A549 (cell line): ENCODE measurements around the gene PAGE2. TPM values are rescaled to one million over a fixed set of nuclear protein-coding genes. Genes with fewer than 3 reads are reported as not detected.

ENCODE experiments used
- ATAC-seq, 2 experiments: fragments of 200-7000 bp in 1 of 2; fragments of >200 bp in 1 of 2; cut with Nextera tagmentation in 1 of 2; cut with Tn5 transposase in 1 of 2; 3 replicates each; pipeline versions ENCODE4 v1.8.0 to v1.9.1; 2018 to 2020; ENCODE audit warnings: mild to moderate bottlenecking in 1 of 2, moderate library complexity in 1 of 2
- CTCF ChIA-PET: fragments of 300-600 bp; sonication (Branson Sonifier 250); formaldehyde crosslinking; extraction: SDS; loops from one replicate; lab custom pipeline; 2021; ENCODE audit warnings: antibody characterized with exemption, inconsistent platforms; lab: Yijun Ruan, JAX
- POLR2A ChIA-PET: fragments of 350-600 bp; formaldehyde crosslinking; extraction: SDS; loops from one replicate; lab custom pipeline; 2021; ENCODE audit warnings: antibody characterized with exemption, inconsistent platforms; lab: Yijun Ruan, JAX
- DNase-seq, 2 experiments: peaks; one replicate each; pipeline versions ENCODE4 v3.0.0 to v3.0.0-alpha.2; 2011 to 2016; ENCODE audit warnings: low read depth in 1 of 2, low spot score in 1 of 2
- FAIRE-seq: peaks from 2 replicates; lab custom pipeline; 2011; peaks lifted over from hg19 to GRCh38; lab: Jason Lieb, UNC
- H3K27ac ChIP-seq, 2 experiments: fragments of >200 bp; sonication (Bioruptor Twin); formaldehyde crosslinking; 3 replicates each; pipeline ENCODE4 v1.5.1; 2016 to 2017
- H3K4me1 ChIP-seq: fragments of >200 bp; sonication (Bioruptor Twin); formaldehyde crosslinking; 3 replicates; pipeline ENCODE4 v1.6.1; 2016
- H3K4me2 ChIP-seq: fragments of >200 bp; sonication (Bioruptor Twin); formaldehyde crosslinking; 3 replicates; pipeline ENCODE4 v1.6.1; 2016
- H3K4me3 ChIP-seq: fragments of >200 bp; sonication (Bioruptor Twin); formaldehyde crosslinking; 3 replicates; pipeline ENCODE4 v1.5.1; 2016
- H3K9me3 ChIP-seq: fragments of >200 bp; sonication (Bioruptor Twin); formaldehyde crosslinking; 3 replicates; pipeline ENCODE4 v1.6.1; 2016
- BCL3 ChIP-seq: fragments of >200 bp; sonication (Bioruptor Twin); formaldehyde crosslinking; IDR thresholded peaks from 3 replicates; pipeline ENCODE4 v1.6.1; 2016
- CHD4 ChIP-seq: fragments of 200-600 bp; sonication (generic); IDR thresholded peaks from 2 replicates; pipeline ENCODE4 v1.6.1; 2016; ENCODE audit warnings: antibody characterized with exemption, mild to moderate bottlenecking, borderline replicate concordance
- CTCF ChIP-seq: fragments of >200 bp; sonication (Bioruptor Twin); formaldehyde crosslinking; IDR thresholded peaks from 3 replicates; pipeline ENCODE4 v1.5.1; 2016
- EHF ChIP-seq: fragments of 250-450 bp; sonication (Bioruptor Pico); IDR thresholded peaks from 2 replicates; pipeline ENCODE4 v1.5.0; 2020; ENCODE audit warnings: mild to moderate bottlenecking
- ESRRA ChIP-seq: fragments of 150-350 bp; IDR thresholded peaks from 2 replicates; pipeline ENCODE4 v1.6.1; 2014; ENCODE audit warnings: mild to moderate bottlenecking, low read length, borderline replicate concordance
- FOSL2 ChIP-seq, 2 experiments: fragments of 450-650 bp in 1 of 2; fragments of >200 bp in 1 of 2; sonication (Bioruptor Twin) in 1 of 2; formaldehyde crosslinking; IDR thresholded peaks; 2 replicates each; pipeline versions ENCODE4 v1.5.0 to v1.6.1; 2016 to 2020; ENCODE audit warnings: mild to moderate bottlenecking in 1 of 2, moderate library complexity in 1 of 2
- GATA3 ChIP-seq: IDR thresholded peaks from 2 replicates; pipeline ENCODE4 v1.6.1; 2012; ENCODE audit warnings: borderline replicate concordance
- HMGXB4 ChIP-seq: fragments of 250-450 bp; sonication (Bioruptor Pico); IDR thresholded peaks from 2 replicates; pipeline ENCODE4 v1.5.0; 2021; ENCODE audit warnings: mild to moderate bottlenecking, moderate library complexity, borderline replicate concordance
- JUNB ChIP-seq: fragments of >200 bp; sonication (Bioruptor Twin); formaldehyde crosslinking; IDR thresholded peaks from 2 replicates; pipeline ENCODE4 v1.6.1; 2016
- REST ChIP-seq: fragments of 200-600 bp; sonication (generic); IDR thresholded peaks from 2 replicates; pipeline ENCODE4 v1.6.1; 2016; ENCODE audit warnings: antibody characterized with exemption, mild to moderate bottlenecking, moderate library complexity
- RNF2 ChIP-seq: fragments of 200-600 bp; sonication (generic); IDR thresholded peaks from 2 replicates; pipeline ENCODE4 v1.6.1; 2016; ENCODE audit warnings: low read depth, mild to moderate bottlenecking, antibody characterized with exemption, moderate library complexity, borderline replicate concordance
- SREBF2 ChIP-seq: fragments of 450-650 bp; IDR thresholded peaks from 2 replicates; pipeline ENCODE4 v1.6.1; 2014; ENCODE audit warnings: mild to moderate bottlenecking, moderate library complexity
- TP53 ChIP-seq: fragments of 250-450 bp; sonication (Bioruptor Pico); IDR thresholded peaks from 2 replicates; pipeline ENCODE4 v1.5.0; 2021; ENCODE audit warnings: mild to moderate bottlenecking, moderate library complexity
- USF2 ChIP-seq: fragments of 450-650 bp; IDR thresholded peaks from 2 replicates; pipeline ENCODE4 v1.6.1; 2014; ENCODE audit warnings: antibody characterized with exemption
- ZSCAN20 ChIP-seq: fragments of 250-450 bp; sonication (Bioruptor Pico); IDR thresholded peaks from 2 replicates; pipeline ENCODE4 v1.8.0; 2022; ENCODE audit warnings: mild to moderate bottlenecking, moderate library complexity
- WGBS: methylation state at CpG from one replicate; pipeline ENCODE4 v1.1.6; 2017; ENCODE audit errors: missing lambda C conversion rate; 5-methylcytosine and 5-hydroxymethylcytosine counted together
- polyA plus RNA-seq, 4 experiments: library from polyadenylated mRNA; depleted of rRNA in 3 of 4; stranded (reverse); fragments of >200 nt; fragmentation: RNase III in 1 of 4; extraction: RNeasy Plus Mini Kit Qiagen cat#74134 plus additional on column Dnase treatment in 1 of 4; gene quantifications; 2 replicates in 3 of 4; 3 replicates in 1 of 4; pipeline ENCODE4 v1.2.3, GENCODE V29; 2011 to 2017

Gene PAGE2
- polyA plus RNA-seq, 2 of the 4 experiments (the other 2 are of a cell fraction), result not detected

GRCh38 chrX:55129361-55129760, 40.5 kb downstream of the PAGE2 start:
- Histone ChIP-seq H3K9me3 (no peaks in the 10 kb centered on the region), H3K27ac (no peak overlapping the region), H3K4me3 (no peak overlapping the region), H3K4me1 (no peaks in the 10 kb centered on the region), H3K4me2 (no peak overlapping the region)
- peak; percentile 7 for FAIRE-seq
- ATAC-seq, result no peak
- WGBS, result 40% methylated on average over 2 of the region's 2 CpGs
- no peak for TF ChIP-seq FOSL2 (IDR thresholded peaks at IDR 0.05)
- no peak for TF ChIP-seq FOSL2 (CRISPR knock-in tag; IDR thresholded peaks at IDR 0.05)
- TF ChIP-seq CTCF, result no peak
- no peak for TF ChIP-seq REST
- ChIA-PET POLR2A (no interaction called here), CTCF (no interaction called here)
- no peak for DNase-seq

- no peak for FAIRE-seq
Measured at GRCh38 chrX:55130481-55130880, 41.7 kb downstream of the PAGE2 start.

More at GRCh38 chrX:55130481-55130880, 41.7 kb downstream of the PAGE2 start:
- 11% methylated on average over 4 of the region's 4 CpGs for WGBS
- TF ChIP-seq JUNB, result no peak
- no peak for TF ChIP-seq GATA3
- no peak for TF ChIP-seq EHF (CRISPR knock-in tag)
- TF ChIP-seq REST, result no peak
- no peak for TF ChIP-seq USF2
- no peak for TF ChIP-seq CHD4
- no peak for TF ChIP-seq HMGXB4 (CRISPR knock-in tag)
- no peak for TF ChIP-seq ESRRA
- no peak for TF ChIP-seq TP53 (CRISPR knock-in tag)
- no peak for TF ChIP-seq BCL3
- TF ChIP-seq SREBF2, result no peak
- TF ChIP-seq ZSCAN20 (CRISPR knock-in tag), result no peak
- no peak for TF ChIP-seq RNF2
- H3K4me2 ChIP-seq, result no peak overlapping the region
- no peak overlapping the region for H3K4me3 ChIP-seq
- DNase-seq, result no peak
- ChIA-PET CTCF (no interaction called here), POLR2A (no interaction called here)
- no peaks in the 10 kb centered on the region for H3K4me1 ChIP-seq
- no peaks in the 10 kb centered on the region for H3K9me3 ChIP-seq
- no peak overlapping the region for H3K27ac ChIP-seq
- ATAC-seq, result no peak
